H1 (cell line): ENCODE results near the gene IRX4. TPM values are rescaled to one million over a fixed set of nuclear protein-coding genes. Genes with fewer than 3 reads are reported as not detected.

Source experiments
- CTCF ChIA-PET: fragments of 300-600 bp; sonication (Branson Sonifier 250); formaldehyde crosslinking; loops from one replicate; lab custom pipeline; 2021; ENCODE audit not compliant: partially characterized antibody; lab: Charles Lee
- POLR2A ChIA-PET: fragments of 300-600 bp; sonication (Branson Sonifier 250); formaldehyde crosslinking; loops from one replicate; lab custom pipeline; 2021; ENCODE audit warnings: inconsistent platforms; ENCODE audit not compliant: partially characterized antibody; lab: Charles Lee
- DNase-seq, 2 experiments: peaks; one replicate each; pipeline versions ENCODE4 v3.0.0 to v3.0.0-alpha.2; 2010 to 2022; ENCODE audit warnings: low spot score in 2 of 2, low read depth in 1 of 2, mixed read lengths in 1 of 2
- FAIRE-seq: peaks from 2 replicates; lab custom pipeline; 2011; peaks lifted over from hg19 to GRCh38; lab: Jason Lieb, UNC
- H2AFZ ChIP-seq: 2 replicates; pipeline ENCODE4 v1.8.1; 2012; ENCODE audit warnings: low read length, inconsistent platforms
- H2AK5ac ChIP-seq: 2 replicates; pipeline ENCODE4 v1.6.1; 2013; ENCODE audit warnings: low read depth, low read length
- H2BK120ac ChIP-seq: replicated peaks from 2 replicates; pipeline ENCODE3; 2013; ENCODE audit warnings: low read depth, low read length, inconsistent platforms
- H2BK12ac ChIP-seq: 2 replicates; pipeline ENCODE4 v1.6.1; 2013; ENCODE audit warnings: low read depth, low read length
- H2BK15ac ChIP-seq: 2 replicates; pipeline ENCODE4 v1.6.1; 2013; ENCODE audit warnings: low read length
- H2BK20ac ChIP-seq: 2 replicates; pipeline ENCODE4 v1.6.1; 2013; ENCODE audit warnings: low read length
- H2BK5ac ChIP-seq: 2 replicates; pipeline ENCODE4 v1.6.1; 2013; ENCODE audit warnings: low read depth, low read length
- H3K14ac ChIP-seq: 2 replicates; pipeline ENCODE4 v1.6.1; 2013; ENCODE audit warnings: inconsistent platforms; ENCODE audit not compliant: insufficient read length
- H3K18ac ChIP-seq: 2 replicates; pipeline ENCODE4 v1.6.1; 2013; ENCODE audit warnings: low read length; ENCODE audit errors: extremely low read depth
- H3K23ac ChIP-seq: 2 replicates; pipeline ENCODE4 v1.6.1; 2013; ENCODE audit warnings: inconsistent platforms; ENCODE audit not compliant: insufficient read length
- H3K23me2 ChIP-seq: 2 replicates; pipeline ENCODE4 v1.6.1; 2013; ENCODE audit warnings: low read depth, low read length
- H3K27ac ChIP-seq: 2 replicates; pipeline ENCODE4 v1.6.1; 2011; ENCODE audit warnings: low read depth, low read length, inconsistent platforms
- H3K27me3 ChIP-seq, 4 experiments: replicated peaks in 1 of 4; 1 replicate in 1 of 4; 2 replicates in 3 of 4; pipeline versions ENCODE4 v1.6.1 to v1.8.1; 2011 to 2013; ENCODE audit warnings: low read length in 3 of 4, mild to moderate bottlenecking in 3 of 4, inconsistent platforms in 2 of 4, mixed read lengths in 2 of 4, moderate library complexity in 1 of 4; ENCODE audit not compliant: control insufficient read depth in 3 of 4, insufficient read depth in 3 of 4; ENCODE audit errors: extremely low read depth in 1 of 4
- H3K36me3 ChIP-seq, 4 experiments: 2 replicates each; pipeline versions ENCODE4 v1.6.1 to v1.8.1; 2011 to 2013; ENCODE audit warnings: mild to moderate bottlenecking in 4 of 4, low read length in 3 of 4, moderate library complexity in 2 of 4, control low read depth in 1 of 4, inconsistent platforms in 1 of 4; ENCODE audit not compliant: insufficient read depth in 4 of 4, control insufficient read depth in 2 of 4
- H3K4ac ChIP-seq: replicated peaks from 2 replicates; pipeline ENCODE3; 2013; ENCODE audit warnings: low read length, low read depth, mixed read lengths, inconsistent platforms; ENCODE audit not compliant: insufficient read length
- H3K4me1 ChIP-seq, 4 experiments: replicated peaks in 1 of 4; 1 replicate in 1 of 4; 2 replicates in 3 of 4; pipeline versions ENCODE4 v1.6.1 to v1.8.1; 2011 to 2013; ENCODE audit warnings: low read length in 3 of 4, inconsistent platforms in 2 of 4, mixed read lengths in 1 of 4; ENCODE audit not compliant: insufficient read depth in 4 of 4, control insufficient read depth in 3 of 4
- H3K4me2 ChIP-seq, 2 experiments: 2 replicates each; pipeline versions ENCODE4 v1.6.1 to v1.8.1; 2011 to 2013; ENCODE audit warnings: low read depth in 2 of 2, low read length in 2 of 2, control low read depth in 1 of 2, inconsistent platforms in 1 of 2, mild to moderate bottlenecking in 1 of 2; ENCODE audit not compliant: insufficient read depth in 1 of 2
- H3K4me3 ChIP-seq, 4 experiments: fragments of 200-600, 300-600 bp in 1 of 4; sonication (generic), shearing (Covaris generic), sonication (Bioruptor Twin) in 1 of 4; 2 replicates each; pipeline versions ENCODE4 v1.5.1 to v1.8.1; 2011 to 2016; ENCODE audit warnings: low read length in 4 of 4, low read depth in 3 of 4, control low read depth in 2 of 4, inconsistent platforms in 2 of 4, mild to moderate bottlenecking in 2 of 4, mixed read lengths in 1 of 4, moderate library complexity in 1 of 4; ENCODE audit not compliant: insufficient read depth in 2 of 4; ENCODE audit errors: extremely low read depth in 1 of 4
- H3K56ac ChIP-seq: replicated peaks from 2 replicates; pipeline ENCODE3; 2013; ENCODE audit warnings: low read depth, mild to moderate bottlenecking, mixed read lengths, low read length, inconsistent platforms; ENCODE audit not compliant: insufficient read length
- H3K79me1 ChIP-seq: 2 replicates; pipeline ENCODE4 v1.6.1; 2013; ENCODE audit warnings: low read depth, low read length, control low read depth
- H3K79me2 ChIP-seq, 2 experiments: 2 replicates each; pipeline versions ENCODE4 v1.6.1 to v1.8.1; 2012 to 2013; ENCODE audit warnings: low read length in 2 of 2, mild to moderate bottlenecking in 2 of 2, inconsistent platforms in 1 of 2; ENCODE audit not compliant: insufficient read depth in 2 of 2, control insufficient read depth in 1 of 2
- H3K9ac ChIP-seq, 4 experiments: replicated peaks in 1 of 4; 1 replicate in 1 of 4; 2 replicates in 3 of 4; pipeline versions ENCODE4 v1.6.1 to v1.8.1; 2011 to 2013; ENCODE audit warnings: low read depth in 3 of 4, low read length in 3 of 4, control low read depth in 2 of 4, mild to moderate bottlenecking in 2 of 4, moderate library complexity in 2 of 4, inconsistent platforms in 1 of 4; ENCODE audit errors: extremely low read depth in 1 of 4
- H3K9me3 ChIP-seq, 2 experiments: 2 replicates each; pipeline versions ENCODE4 v1.6.1 to v1.8.1; 2012 to 2013; ENCODE audit warnings: mild to moderate bottlenecking in 2 of 2, moderate library complexity in 2 of 2, control low read depth in 1 of 2, inconsistent platforms in 1 of 2, low read depth in 1 of 2, low read length in 1 of 2, mixed read lengths in 1 of 2; ENCODE audit not compliant: insufficient read depth in 2 of 2
- H4K20me1 ChIP-seq, 2 experiments: replicated peaks in 1 of 2; 2 replicates each; pipeline versions ENCODE3 to v1.8.1; 2011 to 2013; ENCODE audit warnings: inconsistent platforms in 2 of 2, low read length in 2 of 2, mild to moderate bottlenecking in 1 of 2; ENCODE audit not compliant: insufficient read depth in 2 of 2, control insufficient read depth in 1 of 2
- H4K5ac ChIP-seq: 2 replicates; pipeline ENCODE4 v1.6.1; 2013; ENCODE audit warnings: low read length, low read depth, mixed read lengths, inconsistent platforms; ENCODE audit not compliant: insufficient read length
- H4K8ac ChIP-seq: 2 replicates; pipeline ENCODE4 v1.8.0; 2013; ENCODE audit warnings: mild to moderate bottlenecking, moderate library complexity, low read length, inconsistent platforms; ENCODE audit not compliant: insufficient read depth; ENCODE audit errors: extremely low read depth
- H4K91ac ChIP-seq: replicated peaks from 2 replicates; pipeline ENCODE3; 2013; ENCODE audit warnings: low read length, mixed read lengths, inconsistent platforms; ENCODE audit not compliant: insufficient read length
- CBX5 ChIP-seq: fragments of 300-800, 300-1000 bp; sonication (generic); IDR thresholded peaks from 2 replicates; pipeline ENCODE4 v1.7.1; 2016; ENCODE audit warnings: antibody characterized with exemption, low read length, low read depth
- CBX8 ChIP-seq: fragments of 300-800, 300-1000 bp; sonication (generic); IDR thresholded peaks from 2 replicates; pipeline ENCODE4 v1.7.1; 2016; ENCODE audit warnings: low read depth, low read length, borderline replicate concordance
- CHD2 ChIP-seq: IDR thresholded peaks from 2 replicates; pipeline ENCODE4 v1.6.1; 2012; ENCODE audit warnings: low read length, improper control_type of control experiment
- EGR1 ChIP-seq: IDR thresholded peaks from 2 replicates; pipeline ENCODE4 v1.6.1; 2011; ENCODE audit warnings: low read depth, low read length, borderline replicate concordance
- EZH2 ChIP-seq: fragments of 200-600 bp; sonication (generic); IDR thresholded peaks from 2 replicates; pipeline ENCODE4 v1.7.1; 2012; ENCODE audit warnings: low read depth, mild to moderate bottlenecking, moderate library complexity, low read length, inconsistent platforms; ENCODE audit not compliant: severe bottlenecking
- HDAC2 ChIP-seq, 2 experiments: fragments of 300-600 bp in 1 of 2; sonication (generic) in 1 of 2; IDR thresholded peaks; 2 replicates each; pipeline ENCODE4 v1.6.1; 2011 to 2012; ENCODE audit warnings: low read depth in 2 of 2, low read length in 2 of 2, mild to moderate bottlenecking in 2 of 2, moderate library complexity in 2 of 2, borderline replicate concordance in 1 of 2, inconsistent platforms in 1 of 2
- JUN ChIP-seq: IDR thresholded peaks from 2 replicates; pipeline ENCODE4 v1.6.1; 2011; ENCODE audit warnings: low read depth, mild to moderate bottlenecking, improper control_type of control experiment, low read length
- NRF1 ChIP-seq: IDR thresholded peaks from 2 replicates; pipeline ENCODE4 v1.6.1; 2011; ENCODE audit warnings: mild to moderate bottlenecking, low read depth, low read length, improper control_type of control experiment
- PHF8 ChIP-seq: fragments of 200-600 bp; sonication (generic); conservative IDR thresholded peaks from 2 replicates; pipeline ENCODE4 v1.7.1; 2012; ENCODE audit warnings: low read depth, mild to moderate bottlenecking, inconsistent platforms, low read length, moderate library complexity
- SAP30 ChIP-seq: fragments of 300-600 bp; sonication (generic); IDR thresholded peaks from 2 replicates; pipeline ENCODE4 v1.7.1; 2012; ENCODE audit warnings: low read length, moderate library complexity, mild to moderate bottlenecking, inconsistent platforms; ENCODE audit not compliant: insufficient read depth, insufficient replicate concordance
- TAF7 ChIP-seq: optimal IDR thresholded peaks from 2 replicates; pipeline ENCODE3; 2011; ENCODE audit warnings: low read depth, mild to moderate bottlenecking, inconsistent platforms, low read length, moderate library complexity, borderline replicate concordance
- TCF12 ChIP-seq: IDR thresholded peaks from 2 replicates; pipeline ENCODE4 v1.6.1; 2011; ENCODE audit warnings: low read depth, mild to moderate bottlenecking, low read length
- ZNF274 ChIP-seq: IDR thresholded peaks from 2 replicates; pipeline ENCODE4 v1.7.0; 2012; ENCODE audit warnings: low read length, borderline replicate concordance; ENCODE audit errors: extremely low read depth
- whole genome bisulfite sequencing, 2 experiments: shearing (Covaris generic) in 1 of 2; methylation state at CpG; one replicate each; pipeline versions ENCODE4 v1.1.6 to v1.1.7; 2013 to 2015; ENCODE audit warnings: low lambda C conversion rate in 2 of 2, mixed read lengths in 2 of 2, inconsistent platforms in 1 of 2, low coverage in 1 of 2, missing lambda C conversion rate in 1 of 2; ENCODE audit not compliant: insufficient replicate concordance in 2 of 2, insufficient coverage in 1 of 2, insufficient read length in 1 of 2; ENCODE audit errors: extremely low coverage in 1 of 2, missing lambda C conversion rate in 1 of 2; 5-methylcytosine and 5-hydroxymethylcytosine counted together
- polyA plus RNA-seq, 7 experiments: library from polyadenylated mRNA; depleted of rRNA in 3 of 7; stranded (reverse) in 5 of 7; unstranded in 2 of 7; fragments of >200 nt in 5 of 7; fragments of 200-250 nt in 2 of 7; gene quantifications; 1 replicate in 5 of 7; 2 replicates in 1 of 7; 4 replicates in 1 of 7; pipeline versions ENCODE4 v1.2.1 to v1.2.3, GENCODE V29; 2011 to 2013; ENCODE audit warnings: missing spikeins in 2 of 7, mixed read lengths in 2 of 7
- total RNA-seq: library from RNA; stranded (reverse); fragmentation: NEBNext Ultra II Directional; extraction: Animal tissue kit (Norgen Biotek cat#: 25700); gene quantifications from 2 replicates; pipeline ENCODE4 v1.2.1, GENCODE V29; 2021
- TF ChIP-seq, protein P1 (sequence below): IDR thresholded peaks from 2 replicates; pipeline ENCODE4 v1.6.1; 2012; ENCODE audit warnings: inconsistent platforms

The IRX4 gene
- total and polyA plus RNA-seq, 2 of the 8 experiments (the other 6 are each of a cell fraction or from before 2014, with no cell fraction given) = 0.45 to 1.2 TPM

DNA sequence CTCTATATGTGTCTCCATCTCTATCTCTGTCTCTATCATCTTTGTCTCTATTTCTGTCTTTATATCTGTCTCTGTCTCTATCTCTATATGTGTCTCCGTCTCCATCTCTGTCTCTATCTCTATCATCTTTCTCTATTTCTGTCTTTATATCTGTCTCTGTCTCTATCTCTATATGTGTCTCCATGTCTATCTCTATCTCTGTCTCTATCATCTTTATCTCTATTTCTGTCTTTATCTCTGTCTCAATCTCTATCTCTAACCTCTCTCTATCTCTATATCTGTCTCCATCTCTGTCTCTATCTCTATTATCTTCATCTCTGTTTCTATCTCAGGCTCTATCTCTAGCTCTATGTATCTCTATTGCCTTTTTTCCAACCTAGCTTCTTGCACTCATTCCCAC, 37.0 kb downstream of the IRX4 start:
- Histone ChIP-seq H3K4me1 (peaks cover 0 to 14% (median 3%) of the 10 kb centered on the region in 4 experiments; a peak in 5 of 7 replicates), H2BK15ac (no peak overlapping the region), H2BK12ac (no peak overlapping the region), H3K9me3 (no peaks in the 10 kb centered on the region)
- TF ChIP-seq NRF1 = no peak
- no peak for TF ChIP-seq CBX8
- TF ChIP-seq ZNF274 = no peak
- no peak for TF ChIP-seq SAP30
- no peak for TF ChIP-seq TAF7
- no peak for TF ChIP-seq TCF12
- TF ChIP-seq HDAC2 (IDR thresholded peaks at IDR 0.05; ENCODE audit: borderline replicate concordance in 1 of 2, low read depth in 2 of 2, low read length in 2 of 2) = no peak
- TF ChIP-seq EGR1 = no peak
- TF ChIP-seq EZH2 = no peak
- TF ChIP-seq PHF8 = no peak
- no peak for TF ChIP-seq JUN
- TF ChIP-seq CHD2 = no peak
- TF ChIP-seq, protein P1, sequence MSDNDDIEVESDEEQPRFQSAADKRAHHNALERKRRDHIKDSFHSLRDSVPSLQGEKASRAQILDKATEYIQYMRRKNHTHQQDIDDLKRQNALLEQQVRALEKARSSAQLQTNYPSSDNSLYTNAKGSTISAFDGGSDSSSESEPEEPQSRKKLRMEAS = no peak
- TF ChIP-seq CBX5 = no peak
- TF ChIP-seq, all 59 proteins: peak for 0
- H2BK120ac ChIP-seq = no peak overlapping the region
- no peak overlapping the region for H4K8ac ChIP-seq
- no peaks in the 10 kb centered on the region for H3K79me1 ChIP-seq
- no peak overlapping the region for H3K14ac ChIP-seq
- H2AK5ac ChIP-seq = no peak overlapping the region
- FAIRE-seq (no peak), DNase-seq (no peak)
- H4K5ac ChIP-seq = no peak overlapping the region
- no peak overlapping the region for H4K91ac ChIP-seq
- ChIA-PET CTCF (interaction anchor here (1.2 kb wide), 1 partner anchor 14 kb away, joined by 3 read pairs; no protein-coding TSS in a partner anchor), POLR2A (no interaction called here)
- no peak overlapping the region for H2BK20ac ChIP-seq
- no peak overlapping the region for H3K18ac ChIP-seq
- H3K27ac ChIP-seq = no peak overlapping the region
- no peaks in the 10 kb centered on the region for H3K79me2 ChIP-seq
- no peak overlapping the region for H2BK5ac ChIP-seq
- H2AFZ ChIP-seq = no peak overlapping the region
- H4K20me1 ChIP-seq = peaks cover 0 to 2% of the 10 kb centered on the region in 2 experiments
- no peak overlapping the region for H3K4me3 ChIP-seq
- no peak overlapping the region for H3K4ac ChIP-seq
- H3K4me2 ChIP-seq = no peak overlapping the region
- H3K9ac ChIP-seq = no peak overlapping the region
- no peak overlapping the region for H3K56ac ChIP-seq
- H3K23ac ChIP-seq = no peak overlapping the region
- no peaks in the 10 kb centered on the region; the same call in 1 of the 2 replicates for H3K23me2 ChIP-seq
- WGBS, 2 experiments = 83% methylated on average over 1 of the region's 1 CpG; no CpG with 5 or more reads in 1 of the 2 experiments
- H3K27me3 ChIP-seq = peaks cover 2 to 31% (median 20%) of the 10 kb centered on the region in 4 experiments
- no peaks in the 10 kb centered on the region for H3K36me3 ChIP-seq
